GM12878 (cell line): ENCODE measurements around the gene STARD10. TPM values are rescaled to one million over a fixed set of nuclear protein-coding genes. Genes with fewer than 3 reads are reported as not detected.
A peak's percentile ranks its signal among the peaks of the same experiment; 100 is the strongest.

Source experiments
- ATAC-seq: fragments of 200-7000 bp; cut with Tn5 transposase; 3 replicates; pipeline ENCODE4 v1.9.1; 2020; ENCODE audit warnings: mild to moderate bottlenecking, moderate library complexity
- BruUV-seq: library from RNA; stranded (reverse); fragments of 400-500 nt; replicated peaks from 2 replicates; lab custom pipeline; 2021; lab: Mats Ljungman, UMichigan
- CTCF ChIA-PET: fragments of 300-600 bp; sonication (Branson Sonifier 250); formaldehyde crosslinking; extraction: SDS; loops from one replicate; lab custom pipeline; 2021; ENCODE audit warnings: inconsistent platforms; lab: Yijun Ruan, JAX
- POLR2A ChIA-PET: fragments of 350-600 bp; formaldehyde crosslinking; extraction: SDS; loops from one replicate; lab custom pipeline; 2021; ENCODE audit warnings: inconsistent platforms; lab: Charles Lee
- RAD21 ChIA-PET: fragments of 300-600 bp; sonication (Branson Sonifier 250); formaldehyde crosslinking; loops from one replicate; lab custom pipeline; 2023; ENCODE audit warnings: antibody characterized with exemption; ENCODE audit not compliant: unreplicated experiment; lab: Charles Lee
- SMC1A ChIA-PET: fragments of 300-600 bp; sonication (Branson Sonifier 250); formaldehyde crosslinking; loops from one replicate; lab custom pipeline; 2023; ENCODE audit not compliant: unreplicated experiment, uncharacterized antibody; lab: Charles Lee
- DNase-seq: peaks from one replicate; pipeline ENCODE4 v3.0.0-alpha.2; 2011; ENCODE audit warnings: low read depth, low spot score
- FAIRE-seq: peaks from 3 replicates; lab custom pipeline; 2011; peaks lifted over from hg19 to GRCh38; lab: Jason Lieb, UNC
- H2AFZ ChIP-seq: 2 replicates; pipeline ENCODE4 v1.6.0; 2011; ENCODE audit warnings: low read depth, low read length, control low read depth; ENCODE audit not compliant: control insufficient read depth
- H3K27ac ChIP-seq: 2 replicates; pipeline ENCODE4 v1.5.1; 2011; ENCODE audit warnings: control low read depth; ENCODE audit not compliant: control insufficient read depth, insufficient read depth
- H3K27me3 ChIP-seq, 2 experiments: replicated peaks in 1 of 2; 2 replicates each; pipeline versions ENCODE4 v1.6.0 to v1.6.1; 2011; ENCODE audit warnings: low read length in 1 of 2; ENCODE audit not compliant: control insufficient read depth in 2 of 2, insufficient read depth in 2 of 2
- H3K36me3 ChIP-seq, 2 experiments: 2 replicates each; pipeline ENCODE4 v1.5.1; 2011; ENCODE audit warnings: low read length in 1 of 2; ENCODE audit not compliant: control insufficient read depth in 2 of 2, insufficient read depth in 2 of 2
- H3K4me1 ChIP-seq: 2 replicates; pipeline ENCODE4 v1.6.1; 2011; ENCODE audit warnings: mild to moderate bottlenecking, low read length, moderate library complexity, mixed read lengths; ENCODE audit not compliant: control insufficient read depth, insufficient read depth
- H3K4me2 ChIP-seq: 2 replicates; pipeline ENCODE4 v1.6.0; 2011; ENCODE audit warnings: control low read depth; ENCODE audit not compliant: control insufficient read depth, insufficient read depth
- H3K4me3 ChIP-seq: fragments of 200-600 bp; sonication (generic); 2 replicates; pipeline ENCODE4 v1.5.1; 2016
- H3K79me2 ChIP-seq: 2 replicates; pipeline ENCODE4 v1.6.0; 2011; ENCODE audit warnings: low read length; ENCODE audit not compliant: control insufficient read depth, insufficient read depth
- H3K9ac ChIP-seq: 2 replicates; pipeline ENCODE4 v1.8.0; 2011; ENCODE audit warnings: low read length, control low read depth, mixed read lengths; ENCODE audit not compliant: control insufficient read depth, insufficient read depth
- H3K9me3 ChIP-seq: replicated peaks from 3 replicates; pipeline ENCODE4 v1.5.1; 2011; ENCODE audit warnings: mild to moderate bottlenecking, low read length; ENCODE audit not compliant: control insufficient read depth, insufficient read depth
- H4K20me1 ChIP-seq: 2 replicates; pipeline ENCODE4 v1.6.0; 2011; ENCODE audit not compliant: control insufficient read depth, insufficient read depth
- IRF5 ChIP-seq: fragments of 450-650 bp; IDR thresholded peaks from 2 replicates; pipeline ENCODE4 v1.6.1; 2017; ENCODE audit warnings: borderline replicate concordance
- RCOR1 ChIP-seq: conservative IDR thresholded peaks from 2 replicates; pipeline ENCODE4 v1.6.1; 2012; ENCODE audit warnings: low read depth, low read length, improper control_type of control experiment
- REST ChIP-seq: IDR thresholded peaks from 2 replicates; pipeline ENCODE4 v1.6.1; 2012; ENCODE audit warnings: mild to moderate bottlenecking, low read depth, low read length
- SPI1 ChIP-seq: IDR thresholded peaks from 2 replicates; pipeline ENCODE4 v1.6.1; 2011; ENCODE audit warnings: low read depth, mild to moderate bottlenecking, low read length, moderate library complexity, borderline replicate concordance; ENCODE audit not compliant: insufficient read depth
- SREBF2 ChIP-seq: IDR thresholded peaks from 2 replicates; pipeline ENCODE4 v1.6.1; 2012; ENCODE audit warnings: mild to moderate bottlenecking, low read length
- WGBS: methylation state at CpG from one replicate; pipeline ENCODE4 v1.1.6; 2016; ENCODE audit warnings: low lambda C conversion rate; ENCODE audit not compliant: insufficient replicate concordance, insufficient coverage; ENCODE audit errors: missing lambda C conversion rate; 5-methylcytosine and 5-hydroxymethylcytosine counted together
- in situ Hi-C: fragments of 300-500 bp; cut with MboI; formaldehyde crosslinking; loops from 9 replicates; pipeline ENCODE4 v1.14.3; 2018; ENCODE audit warnings: mixed read lengths
- intact Hi-C: fragments of 100-400 bp; cut with micrococcal nuclease; formaldehyde crosslinking; loops from one replicate; pipeline ENCODE4 v1.14.2; 2022; ENCODE audit not compliant: unreplicated experiment
- polyA plus RNA-seq, 11 experiments: library from polyadenylated mRNA; depleted of rRNA in 4 of 11; unstranded in 6 of 11; stranded (reverse) in 5 of 11; fragments of >200 nt; fragmentation: Nextera tagmentation in 4 of 11; fragmentation: Illumina TruSeq in 1 of 11; extraction: Ambion mirVana in 4 of 11; extraction: Trizol in 1 of 11; gene quantifications; 1 replicate in 1 of 11; 2 replicates in 10 of 11; pipeline versions ENCODE4 v1.2.1 to v1.2.3, GENCODE V29; 2011 to 2016; ENCODE audit warnings: inconsistent platforms in 2 of 11, missing spikeins in 2 of 11, low read depth in 1 of 11
- total RNA-seq, 4 experiments: library from RNA; depleted of rRNA in 3 of 4; stranded (reverse); fragments of >200 nt in 3 of 4; fragmentation: Illumina TruSeq in 1 of 4; extraction: Trizol in 1 of 4; gene quantifications; 2 replicates each; pipeline versions ENCODE4 v1.2.1 to v1.2.3, GENCODE V29; 2013 to 2021

Gene STARD10
- total and polyA plus RNA-seq, 10 of the 15 experiments (the other 5 are each of a cell fraction or from before 2014, with no cell fraction given): 0.15 to 43.2 (median 23.1) TPM

- no peak overlapping the region for H2AFZ ChIP-seq
- no peaks in the 10 kb centered on the region for H3K9me3 ChIP-seq
- no peak overlapping the region for H3K9ac ChIP-seq
- in situ Hi-C loops: no loop called here
- ATAC-seq: no peak
- SMC1A ChIA-PET: interaction anchor here (1.0 kb wide), 1 partner anchor 13 kb away, joined by 3 read pairs; the partner anchor contains the start of gene STARD10
- TF ChIP-seq IRF5 (no peak), RCOR1 (no peak), SPI1 (no peak), SREBF2 (no peak), REST (no peak)
- TF ChIP-seq, all 136 proteins: peak for 0
- no peaks in the 10 kb centered on the region for H3K36me3 ChIP-seq
- H3K27ac ChIP-seq: no peak overlapping the region
- H3K4me3 ChIP-seq: peak overlapping the region; percentile 56
- no peaks in the 10 kb centered on the region for H3K27me3 ChIP-seq
- no TSS peak for BruUV-seq
- H3K79me2 ChIP-seq: no peaks in the 10 kb centered on the region
- no peak for DNase-seq
- intact Hi-C loops: no loop called here
- ChIA-PET RAD21 (interaction anchor here (1.7 kb wide), 1 partner anchor 40 kb away, joined by 4 read pairs; no protein-coding TSS in a partner anchor), POLR2A (interaction anchor here (0.9 to 2.3 kb wide), 2 partner anchors 13 to 31 kb away, joined by 3 to 19 read pairs; partner anchors contain the start of gene STARD10), CTCF (interaction anchor here (0.7 to 8.2 kb wide), 2 partner anchors 13 to 51 kb away, joined by 3 to 65 read pairs; partner anchors contain the start of gene STARD10)
- H3K4me2 ChIP-seq: peak overlapping the region; percentile 79; the same call in 1 of the 2 replicates
- no peak for FAIRE-seq
- H3K4me1 ChIP-seq: peaks cover 8% of the 10 kb centered on the region
- H4K20me1 ChIP-seq: no peaks in the 10 kb centered on the region
- WGBS: 30% methylated on average over 17 of the region's 17 CpGs
These were observed 12.9 kb downstream of the STARD10 start for GRCh38 chr11:72781063-72781312.
